ENCODE results near the gene FOXL2NB. TPM values are rescaled to one million over a fixed set of nuclear protein-coding genes. Genes with fewer than 3 reads are reported as not detected.

The FOXL2NB gene
- total RNA-seq, 3 donors from 2014 or later = 0.33 TPM; not detected in 2

- Histone ChIP-seq H3K36me3 (no peaks in the 10 kb centered on the region), H3K4me1 (peaks cover 0 to 13% of the 10 kb centered on the region in 2 donors), H3K9me3 (no peaks in the 10 kb centered on the region), H3K4me3 (no peak overlapping the region), H3K27me3 (peaks cover 0 to 30% of the 10 kb centered on the region in 2 donors), H3K27ac (no peak overlapping the region)
- intact Hi-C loops (cut with DNase I; ENCODE audit: low total_unique reads) = no loop called here
- DNase-seq (ENCODE audit: low spot score in 2 of 2) = no peak
- TF ChIP-seq POLR2A (IDR thresholded peaks at IDR 0.05) (no peak), POLR2AphosphoS5 (IDR thresholded peaks at IDR 0.05) (no peak), CTCF (IDR thresholded peaks at IDR 0.05) (no peak)
These were observed 13.8 kb upstream of the FOXL2NB start for GRCh38 chr3:138933068-138933668.

DNA sequence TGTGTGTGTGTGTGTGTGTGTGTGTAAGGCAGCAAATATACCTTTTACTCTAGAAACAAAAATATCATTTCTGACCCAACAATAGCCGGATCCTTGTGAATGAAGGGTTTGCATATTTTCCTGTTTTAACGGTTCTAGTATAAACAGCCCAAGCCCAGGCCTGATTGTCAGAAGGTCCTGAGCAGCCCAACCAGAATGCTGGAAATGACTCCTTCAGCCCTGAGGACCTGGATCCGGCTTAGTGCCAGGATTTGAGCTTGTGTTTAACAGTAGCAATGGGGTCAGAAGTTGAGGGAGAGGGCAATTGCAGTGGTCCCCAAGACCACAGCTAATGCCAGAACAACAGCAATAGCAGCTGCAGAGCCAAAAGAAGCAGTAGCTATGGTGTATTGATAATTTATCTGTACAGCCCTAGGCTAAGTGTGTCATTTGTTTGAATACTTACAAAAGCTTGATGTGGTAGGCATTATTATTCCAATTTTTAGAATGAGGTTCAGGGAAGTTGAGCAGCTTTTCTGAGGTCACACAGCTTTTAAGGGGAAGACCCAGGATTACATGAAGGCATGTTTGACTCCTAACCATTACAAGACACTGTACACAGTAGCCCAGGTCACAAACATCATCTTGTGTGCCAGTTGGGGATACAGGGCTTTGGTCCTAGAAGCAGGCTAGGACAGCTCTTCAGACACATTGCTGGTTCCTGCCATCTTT lies 12.9 kb upstream of the FOXL2NB start:
- H3K4me3 ChIP-seq = no peak overlapping the region
- peaks cover 0 to 21% of the 10 kb centered on the region in 2 donors for H3K4me1 ChIP-seq
- TF ChIP-seq POLR2A (IDR thresholded peaks at IDR 0.05) (no peak), POLR2AphosphoS5 (IDR thresholded peaks at IDR 0.05) (no peak), CTCF (IDR thresholded peaks at IDR 0.05) (no peak)
- intact Hi-C loops (cut with DNase I; ENCODE audit: low total_unique reads) = no loop called here
- no peak for DNase-seq (ENCODE audit: low spot score in 2 of 2)
- H3K9me3 ChIP-seq = no peaks in the 10 kb centered on the region
- no peaks in the 10 kb centered on the region for H3K36me3 ChIP-seq
- H3K27ac ChIP-seq = no peak overlapping the region
- H3K27me3 ChIP-seq = peaks cover 7 to 40% of the 10 kb centered on the region in 2 donors

GRCh38 chr3:138935505-138935862 lies 11.5 kb upstream of the FOXL2NB start:
- no peaks in the 10 kb centered on the region for H3K36me3 ChIP-seq
- no peak overlapping the region for H3K4me3 ChIP-seq
- H3K27ac ChIP-seq = no peak overlapping the region
- no peaks in the 10 kb centered on the region for H3K9me3 ChIP-seq
- H3K27me3 ChIP-seq = peaks cover 10 to 54% of the 10 kb centered on the region in 2 donors
- TF ChIP-seq POLR2A (IDR thresholded peaks at IDR 0.05) (no peak), POLR2AphosphoS5 (IDR thresholded peaks at IDR 0.05) (no peak), CTCF (IDR thresholded peaks at IDR 0.05) (no peak)
- no peak for DNase-seq (ENCODE audit: low spot score in 2 of 2)
- peaks cover 0 to 21% of the 10 kb centered on the region in 2 donors for H3K4me1 ChIP-seq
- intact Hi-C loops (cut with DNase I; ENCODE audit: low total_unique reads) = no loop called here

DNA sequence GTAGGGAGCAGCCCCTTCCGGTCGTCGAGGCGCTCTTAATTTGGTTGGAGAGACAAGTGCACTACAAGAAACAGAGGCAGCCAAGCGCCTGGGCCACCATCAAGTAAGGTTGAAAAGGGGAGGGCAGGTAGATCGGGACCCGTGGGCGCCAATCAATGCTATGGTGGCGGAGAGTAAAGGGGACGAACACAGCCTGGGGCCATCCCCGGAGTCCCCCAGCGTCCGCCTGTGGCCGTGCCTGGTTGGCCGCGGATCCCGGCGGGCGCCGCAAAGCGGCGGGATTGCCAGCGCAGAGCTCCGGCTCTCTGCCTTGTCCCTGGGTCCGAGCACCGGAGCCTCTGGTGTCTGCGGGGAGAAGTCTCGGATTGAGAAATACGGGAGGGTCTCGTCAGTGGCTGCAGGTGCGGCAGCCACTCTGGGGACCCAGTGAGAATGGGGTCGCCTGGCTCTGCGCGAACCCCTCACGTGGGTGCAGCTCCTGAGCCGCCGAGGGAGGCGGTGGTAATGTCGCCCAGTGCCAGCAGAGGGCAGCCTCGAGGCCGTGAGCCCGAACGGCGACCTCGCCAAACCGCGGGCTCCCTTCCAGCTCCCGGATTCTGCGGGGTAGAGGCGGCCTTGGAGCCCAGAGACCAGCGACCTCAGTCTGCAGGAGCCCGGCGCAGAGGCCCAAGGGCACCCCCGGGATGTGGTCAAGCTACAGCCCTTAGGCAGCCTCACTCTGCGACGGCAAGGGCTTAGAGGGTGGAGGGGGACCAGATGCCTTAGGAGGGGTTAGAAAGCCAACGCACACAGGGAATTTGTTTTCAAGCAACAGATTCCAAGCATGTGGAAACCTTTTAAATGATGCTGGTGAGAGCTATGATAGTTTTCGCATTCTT lies 10.9 kb upstream of the FOXL2NB start:
- Histone ChIP-seq H3K27ac (no peak overlapping the region), H3K4me1 (peaks cover 0 to 21% of the 10 kb centered on the region in 2 donors), H3K4me3 (peak overlapping the region; percentile 0 to 65 (median 38)), H3K36me3 (no peaks in the 10 kb centered on the region), H3K9me3 (no peaks in the 10 kb centered on the region), H3K27me3 (peaks cover 10 to 60% of the 10 kb centered on the region in 2 donors)
- TF ChIP-seq POLR2AphosphoS5 (IDR thresholded peaks at IDR 0.05) (no peak), CTCF (IDR thresholded peaks at IDR 0.05) (peak; percentile 45 to 87 (median 81))
- intact Hi-C loops (cut with DNase I; ENCODE audit: low total_unique reads) = no loop called here
- DNase-seq (ENCODE audit: low spot score in 2 of 2) = peak; percentile 47 to 72
